Esophagus muscularis mucosa (tissue), 3 donors: ENCODE measurements around the gene DLG5.
A peak's percentile ranks its signal among the peaks of the same experiment; 100 is the strongest.

Experiments
- CTCF ChIP-seq, 3 experiments: fragments of 200-600 bp in 2 of 3; fragments of 450-650 bp in 1 of 3; sonication (generic) in 2 of 3; IDR thresholded peaks; one replicate each; pipeline ENCODE4 v1.5.1; 2017 to 2019; ENCODE audit warnings: antibody characterized with exemption in 3 of 3, mild to moderate bottlenecking in 2 of 3, moderate library complexity in 1 of 3
- POLR2A ChIP-seq: fragments of 450-650 bp; IDR thresholded peaks from one replicate; pipeline ENCODE4 v1.6.1; 2017; ENCODE audit warnings: antibody characterized with exemption, moderate library complexity, mild to moderate bottlenecking, low read depth
- POLR2AphosphoS5 ChIP-seq, 2 donors: sonication (generic); formaldehyde crosslinking; IDR thresholded peaks; one replicate each; pipeline ENCODE4 v1.6.1; 2017; ENCODE audit warnings: antibody characterized with exemption in 2 of 2

GRCh38 chr10:77974396-77975074, 48.0 kb upstream of the DLG5 start:
- TF ChIP-seq CTCF (IDR thresholded peaks at IDR 0.05) = peak; percentile 46 to 58 (median 53)
- no peak for TF ChIP-seq POLR2A
- TF ChIP-seq POLR2AphosphoS5 (IDR thresholded peaks at IDR 0.05) = peak in 1 of 2 donors; percentile 23
